GM12878 (cell line): ENCODE measurements around the gene CTCFL. TPM values are rescaled to one million over a fixed set of nuclear protein-coding genes. Genes with fewer than 3 reads are reported as not detected.

Experiments
- ATAC-seq: fragments of 200-7000 bp; cut with Tn5 transposase; 3 replicates; pipeline ENCODE4 v1.9.1; 2020; ENCODE audit warnings: mild to moderate bottlenecking, moderate library complexity
- BruUV-seq: library from RNA; stranded (reverse); fragments of 400-500 nt; replicated peaks from 2 replicates; lab custom pipeline; 2021; lab: Mats Ljungman, UMichigan
- CTCF ChIA-PET: fragments of 300-600 bp; sonication (Branson Sonifier 250); formaldehyde crosslinking; extraction: SDS; loops from one replicate; lab custom pipeline; 2021; ENCODE audit warnings: inconsistent platforms; lab: Yijun Ruan, JAX
- POLR2A ChIA-PET: fragments of 350-600 bp; formaldehyde crosslinking; extraction: SDS; loops from one replicate; lab custom pipeline; 2021; ENCODE audit warnings: inconsistent platforms; lab: Charles Lee
- RAD21 ChIA-PET: fragments of 300-600 bp; sonication (Branson Sonifier 250); formaldehyde crosslinking; loops from one replicate; lab custom pipeline; 2023; ENCODE audit warnings: antibody characterized with exemption; ENCODE audit not compliant: unreplicated experiment; lab: Charles Lee
- SMC1A ChIA-PET: fragments of 300-600 bp; sonication (Branson Sonifier 250); formaldehyde crosslinking; loops from one replicate; lab custom pipeline; 2023; ENCODE audit not compliant: unreplicated experiment, uncharacterized antibody; lab: Charles Lee
- DNase-seq: peaks from one replicate; pipeline ENCODE4 v3.0.0-alpha.2; 2011; ENCODE audit warnings: low read depth, low spot score
- FAIRE-seq: peaks from 3 replicates; lab custom pipeline; 2011; peaks lifted over from hg19 to GRCh38; lab: Jason Lieb, UNC
- H2AFZ ChIP-seq: 2 replicates; pipeline ENCODE4 v1.6.0; 2011; ENCODE audit warnings: low read depth, low read length, control low read depth; ENCODE audit not compliant: control insufficient read depth
- H3K27ac ChIP-seq: 2 replicates; pipeline ENCODE4 v1.5.1; 2011; ENCODE audit warnings: control low read depth; ENCODE audit not compliant: control insufficient read depth, insufficient read depth
- H3K27me3 ChIP-seq, 2 experiments: replicated peaks in 1 of 2; 2 replicates each; pipeline versions ENCODE4 v1.6.0 to v1.6.1; 2011; ENCODE audit warnings: low read length in 1 of 2; ENCODE audit not compliant: control insufficient read depth in 2 of 2, insufficient read depth in 2 of 2
- H3K36me3 ChIP-seq, 2 experiments: 2 replicates each; pipeline ENCODE4 v1.5.1; 2011; ENCODE audit warnings: low read length in 1 of 2; ENCODE audit not compliant: control insufficient read depth in 2 of 2, insufficient read depth in 2 of 2
- H3K4me1 ChIP-seq: 2 replicates; pipeline ENCODE4 v1.6.1; 2011; ENCODE audit warnings: mild to moderate bottlenecking, low read length, moderate library complexity, mixed read lengths; ENCODE audit not compliant: control insufficient read depth, insufficient read depth
- H3K4me2 ChIP-seq: 2 replicates; pipeline ENCODE4 v1.6.0; 2011; ENCODE audit warnings: control low read depth; ENCODE audit not compliant: control insufficient read depth, insufficient read depth
- H3K4me3 ChIP-seq: fragments of 200-600 bp; sonication (generic); 2 replicates; pipeline ENCODE4 v1.5.1; 2016
- H3K79me2 ChIP-seq: 2 replicates; pipeline ENCODE4 v1.6.0; 2011; ENCODE audit warnings: low read length; ENCODE audit not compliant: control insufficient read depth, insufficient read depth
- H3K9ac ChIP-seq: 2 replicates; pipeline ENCODE4 v1.8.0; 2011; ENCODE audit warnings: low read length, control low read depth, mixed read lengths; ENCODE audit not compliant: control insufficient read depth, insufficient read depth
- H3K9me3 ChIP-seq: replicated peaks from 3 replicates; pipeline ENCODE4 v1.5.1; 2011; ENCODE audit warnings: mild to moderate bottlenecking, low read length; ENCODE audit not compliant: control insufficient read depth, insufficient read depth
- H4K20me1 ChIP-seq: 2 replicates; pipeline ENCODE4 v1.6.0; 2011; ENCODE audit not compliant: control insufficient read depth, insufficient read depth
- BHLHE40 ChIP-seq, 2 experiments: fragments of 450-650 bp in 1 of 2; IDR thresholded peaks; 2 replicates each; pipeline ENCODE4 v1.6.1; 2011 to 2017; ENCODE audit warnings: low read depth in 2 of 2, borderline replicate concordance in 1 of 2, improper control_type of control experiment in 1 of 2, low read length in 1 of 2, mild to moderate bottlenecking in 1 of 2
- BMI1 ChIP-seq: fragments of 450-650 bp; IDR thresholded peaks from 2 replicates; pipeline ENCODE4 v1.6.1; 2016; ENCODE audit warnings: mild to moderate bottlenecking, moderate library complexity, borderline replicate concordance
- ESRRA ChIP-seq: IDR thresholded peaks from 2 replicates; pipeline ENCODE4 v1.6.1; 2012; ENCODE audit warnings: mild to moderate bottlenecking, low read length, improper control_type of control experiment
- MTA2 ChIP-seq: fragments of 450-650 bp; IDR thresholded peaks from 2 replicates; pipeline ENCODE4 v1.6.1; 2016; ENCODE audit warnings: low read depth, mild to moderate bottlenecking, moderate library complexity
- NBN ChIP-seq: fragments of 450-650 bp; IDR thresholded peaks from 2 replicates; pipeline ENCODE4 v1.6.1; 2016
- RELA ChIP-seq: fragments of 450-650 bp; IDR thresholded peaks from 2 replicates; pipeline ENCODE4 v1.8.0; 2014; ENCODE audit warnings: borderline replicate concordance; ENCODE audit not compliant: partially characterized antibody
- SIN3A ChIP-seq: IDR thresholded peaks from 2 replicates; pipeline ENCODE4 v1.6.1; 2012; ENCODE audit warnings: low read depth, low read length, improper control_type of control experiment
- SREBF2 ChIP-seq: IDR thresholded peaks from 2 replicates; pipeline ENCODE4 v1.6.1; 2012; ENCODE audit warnings: mild to moderate bottlenecking, low read length
- STAT1 ChIP-seq: fragments of 450-650 bp; conservative IDR thresholded peaks from 2 replicates; pipeline ENCODE4 v1.6.1; 2014; ENCODE audit warnings: antibody characterized with exemption, mild to moderate bottlenecking
- TCF7 ChIP-seq: IDR thresholded peaks from 2 replicates; pipeline ENCODE4 v1.6.1; 2014; ENCODE audit warnings: antibody characterized with exemption, borderline replicate concordance
- WGBS: methylation state at CpG from one replicate; pipeline ENCODE4 v1.1.6; 2016; ENCODE audit warnings: low lambda C conversion rate; ENCODE audit not compliant: insufficient replicate concordance, insufficient coverage; ENCODE audit errors: missing lambda C conversion rate; 5-methylcytosine and 5-hydroxymethylcytosine counted together
- in situ Hi-C: fragments of 300-500 bp; cut with MboI; formaldehyde crosslinking; loops from 9 replicates; pipeline ENCODE4 v1.14.3; 2018; ENCODE audit warnings: mixed read lengths
- intact Hi-C: fragments of 100-400 bp; cut with micrococcal nuclease; formaldehyde crosslinking; loops from one replicate; pipeline ENCODE4 v1.14.2; 2022; ENCODE audit not compliant: unreplicated experiment
- polyA plus RNA-seq, 11 experiments: library from polyadenylated mRNA; depleted of rRNA in 4 of 11; unstranded in 6 of 11; stranded (reverse) in 5 of 11; fragments of >200 nt; fragmentation: Nextera tagmentation in 4 of 11; fragmentation: Illumina TruSeq in 1 of 11; extraction: Ambion mirVana in 4 of 11; extraction: Trizol in 1 of 11; gene quantifications; 1 replicate in 1 of 11; 2 replicates in 10 of 11; pipeline versions ENCODE4 v1.2.1 to v1.2.3, GENCODE V29; 2011 to 2016; ENCODE audit warnings: inconsistent platforms in 2 of 11, missing spikeins in 2 of 11, low read depth in 1 of 11
- total RNA-seq, 4 experiments: library from RNA; depleted of rRNA in 3 of 4; stranded (reverse); fragments of >200 nt in 3 of 4; fragmentation: Illumina TruSeq in 1 of 4; extraction: Trizol in 1 of 4; gene quantifications; 2 replicates each; pipeline versions ENCODE4 v1.2.1 to v1.2.3, GENCODE V29; 2013 to 2021
- TF ChIP-seq, protein P1 (sequence below): fragments of 450-650 bp; IDR thresholded peaks from 2 replicates; pipeline ENCODE4 v1.6.1; 2016; ENCODE audit warnings: mild to moderate bottlenecking, moderate library complexity, borderline replicate concordance
- TF ChIP-seq, protein P2 (sequence below): fragments of 450-650 bp; IDR thresholded peaks from 2 replicates; pipeline ENCODE4 v1.6.1; 2017; ENCODE audit warnings: mild to moderate bottlenecking, low read depth, inconsistent platforms; ENCODE audit not compliant: poor library complexity, severe bottlenecking

Gene CTCFL
- total and polyA plus RNA-seq, 10 of the 15 experiments (the other 5 are each of a cell fraction or from before 2014, with no cell fraction given): 0.06 to 0.20 (median 0.11) TPM; not detected in 4

DNA sequence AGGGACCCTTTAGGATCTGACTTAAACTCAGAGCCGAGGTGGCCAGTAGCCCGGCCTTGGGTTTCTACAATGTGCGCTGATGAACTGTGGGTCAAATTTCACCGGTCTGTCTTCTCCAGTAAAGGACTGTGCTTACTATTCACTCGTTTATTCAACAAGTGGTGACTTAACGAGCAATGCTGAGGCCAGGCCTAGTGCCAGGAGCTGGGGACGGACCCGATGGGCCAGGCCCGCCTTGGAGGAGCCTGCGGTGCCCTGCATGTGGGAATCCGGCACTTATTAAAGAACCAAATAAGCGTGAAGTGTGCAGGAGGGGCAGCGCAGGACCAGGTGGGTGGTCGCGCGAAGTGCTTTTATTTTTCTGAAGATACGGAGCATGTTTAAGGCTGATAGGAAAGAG, 24.0 kb downstream of the CTCFL start (continued):
- TF ChIP-seq, protein P1, sequence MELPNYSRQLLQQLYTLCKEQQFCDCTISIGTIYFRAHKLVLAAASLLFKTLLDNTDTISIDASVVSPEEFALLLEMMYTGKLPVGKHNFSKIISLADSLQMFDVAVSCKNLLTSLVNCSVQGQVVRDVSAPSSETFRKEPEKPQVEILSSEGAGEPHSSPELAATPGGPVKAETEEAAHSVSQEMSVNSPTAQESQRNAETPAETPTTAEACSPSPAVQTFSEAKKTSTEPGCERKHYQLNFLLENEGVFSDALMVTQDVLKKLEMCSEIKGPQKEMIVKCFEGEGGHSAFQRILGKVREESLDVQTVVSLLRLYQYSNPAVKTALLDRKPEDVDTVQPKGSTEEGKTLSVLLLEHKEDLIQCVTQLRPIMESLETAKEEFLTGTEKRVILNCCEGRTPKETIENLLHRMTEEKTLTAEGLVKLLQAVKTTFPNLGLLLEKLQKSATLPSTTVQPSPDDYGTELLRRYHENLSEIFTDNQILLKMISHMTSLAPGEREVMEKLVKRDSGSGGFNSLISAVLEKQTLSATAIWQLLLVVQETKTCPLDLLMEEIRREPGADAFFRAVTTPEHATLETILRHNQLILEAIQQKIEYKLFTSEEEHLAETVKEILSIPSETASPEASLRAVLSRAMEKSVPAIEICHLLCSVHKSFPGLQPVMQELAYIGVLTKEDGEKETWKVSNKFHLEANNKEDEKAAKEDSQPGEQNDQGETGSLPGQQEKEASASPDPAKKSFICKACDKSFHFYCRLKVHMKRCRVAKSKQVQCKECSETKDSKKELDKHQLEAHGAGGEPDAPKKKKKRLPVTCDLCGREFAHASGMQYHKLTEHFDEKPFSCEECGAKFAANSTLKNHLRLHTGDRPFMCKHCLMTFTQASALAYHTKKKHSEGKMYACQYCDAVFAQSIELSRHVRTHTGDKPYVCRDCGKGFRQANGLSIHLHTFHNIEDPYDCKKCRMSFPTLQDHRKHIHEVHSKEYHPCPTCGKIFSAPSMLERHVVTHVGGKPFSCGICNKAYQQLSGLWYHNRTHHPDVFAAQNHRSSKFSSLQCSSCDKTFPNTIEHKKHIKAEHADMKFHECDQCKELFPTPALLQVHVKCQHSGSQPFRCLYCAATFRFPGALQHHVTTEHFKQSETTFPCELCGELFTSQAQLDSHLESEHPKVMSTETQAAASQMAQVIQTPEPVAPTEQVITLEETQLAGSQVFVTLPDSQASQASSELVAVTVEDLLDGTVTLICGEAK: no peak
- TF ChIP-seq, all 136 proteins: peak for 0

DNA sequence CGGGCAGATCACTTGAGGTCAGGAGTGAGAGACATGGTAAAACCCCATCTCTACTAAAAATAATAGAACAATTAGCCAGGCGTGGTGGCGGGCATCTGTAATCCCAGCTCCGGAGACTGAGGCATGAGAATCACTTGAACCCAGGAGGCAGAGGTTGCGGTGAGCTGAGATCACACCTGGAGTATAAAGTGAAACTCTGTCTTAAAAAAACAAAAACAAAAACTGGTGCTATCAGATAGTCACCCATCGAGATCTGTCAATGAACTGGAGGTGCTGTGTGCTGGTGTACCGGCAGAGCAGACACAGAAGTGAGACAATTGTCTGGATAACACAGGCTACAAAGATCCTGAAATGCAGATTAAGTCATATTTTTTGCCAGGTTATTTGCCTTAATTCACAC, 24.7 kb downstream of the CTCFL start:
- no TSS peak for BruUV-seq
- no peaks in the 10 kb centered on the region for H3K9me3 ChIP-seq
- peaks cover 21% of the 10 kb centered on the region for H3K4me1 ChIP-seq
- H3K4me3 ChIP-seq: no peak overlapping the region
- H3K27me3 ChIP-seq: peaks cover 0 to 2% of the 10 kb centered on the region in 2 experiments; a peak in 1 of 4 replicates
- RAD21 ChIA-PET: interaction anchor here (2.8 to 3.7 kb wide), 2 partner anchors 94 to 118 kb away, joined by 18 to 31 read pairs; no protein-coding TSS in a partner anchor
- H4K20me1 ChIP-seq: no peaks in the 10 kb centered on the region
- no peaks in the 10 kb centered on the region for H3K36me3 ChIP-seq
- no peak for FAIRE-seq
- H3K27ac ChIP-seq: no peak overlapping the region
- in situ Hi-C loops (loop anchor here (10.0 kb wide), 2 partner anchors 415 to 685 kb away; no protein-coding TSS in a partner anchor), intact Hi-C loops (no loop called here)
- ATAC-seq: no peak
- no peak for DNase-seq
- no peak overlapping the region for H3K9ac ChIP-seq
- SMC1A ChIA-PET: interaction anchor here (0.6 to 3.4 kb wide), 2 partner anchors 96 to 119 kb away, joined by 3 to 41 read pairs; no protein-coding TSS in a partner anchor
- H2AFZ ChIP-seq: no peak overlapping the region
- 90% methylated on average over 7 of the region's 7 CpGs for WGBS
- H3K79me2 ChIP-seq: no peaks in the 10 kb centered on the region
- no peak overlapping the region; the same call in 1 of the 2 replicates for H3K4me2 ChIP-seq
- POLR2A ChIA-PET: no interaction called here
- CTCF ChIA-PET: interaction anchor here (1.3 to 2.8 kb wide), 4 partner anchors 11 to 680 kb away, joined by 4 to 47 read pairs (median 15); no protein-coding TSS in a partner anchor
- TF ChIP-seq, protein P1: no peak
- TF ChIP-seq MTA2: no peak
- TF ChIP-seq STAT1: no peak
- TF ChIP-seq SIN3A: no peak
- no peak for TF ChIP-seq BMI1
- TF ChIP-seq ESRRA: no peak
- no peak for TF ChIP-seq NBN
- TF ChIP-seq TCF7: no peak
- no peak for TF ChIP-seq SREBF2
- no peak for TF ChIP-seq RELA
- TF ChIP-seq, protein P2, sequence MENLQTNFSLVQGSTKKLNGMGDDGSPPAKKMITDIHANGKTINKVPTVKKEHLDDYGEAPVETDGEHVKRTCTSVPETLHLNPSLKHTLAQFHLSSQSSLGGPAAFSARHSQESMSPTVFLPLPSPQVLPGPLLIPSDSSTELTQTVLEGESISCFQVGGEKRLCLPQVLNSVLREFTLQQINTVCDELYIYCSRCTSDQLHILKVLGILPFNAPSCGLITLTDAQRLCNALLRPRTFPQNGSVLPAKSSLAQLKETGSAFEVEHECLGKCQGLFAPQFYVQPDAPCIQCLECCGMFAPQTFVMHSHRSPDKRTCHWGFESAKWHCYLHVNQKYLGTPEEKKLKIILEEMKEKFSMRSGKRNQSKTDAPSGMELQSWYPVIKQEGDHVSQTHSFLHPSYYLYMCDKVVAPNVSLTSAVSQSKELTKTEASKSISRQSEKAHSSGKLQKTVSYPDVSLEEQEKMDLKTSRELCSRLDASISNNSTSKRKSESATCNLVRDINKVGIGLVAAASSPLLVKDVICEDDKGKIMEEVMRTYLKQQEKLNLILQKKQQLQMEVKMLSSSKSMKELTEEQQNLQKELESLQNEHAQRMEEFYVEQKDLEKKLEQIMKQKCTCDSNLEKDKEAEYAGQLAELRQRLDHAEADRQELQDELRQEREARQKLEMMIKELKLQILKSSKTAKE: no peak
- TF ChIP-seq BHLHE40 (IDR thresholded peaks at IDR 0.05; ENCODE audit: borderline replicate concordance in 1 of 2, low read depth in 2 of 2, low read length in 1 of 2): no peak
